Ascending aorta (tissue), 2 donors: ENCODE results near the gene H2BW1. TPM values are rescaled to one million over a fixed set of nuclear protein-coding genes. Genes with fewer than 3 reads are reported as not detected.
"Not testable (repeated sequence)": the region's sequence is repeated elsewhere in the genome, so short reads cannot be mapped to it uniquely, and the experiment has no call there.

ENCODE experiments used
- DNase-seq, 2 donors: peaks; one replicate each; pipeline ENCODE4 v3.0.0-alpha.2; 2019; ENCODE audit warnings: low spot score in 2 of 2
- H3K27ac ChIP-seq, 2 donors: fragments of 200-600 bp; sonication (generic); one replicate each; pipeline ENCODE4 v1.5.1; 2016 to 2017; ENCODE audit warnings: mild to moderate bottlenecking in 1 of 2
- H3K27me3 ChIP-seq: fragments of 200-600 bp; sonication (generic); one replicate; pipeline ENCODE4 v1.5.1; 2017
- H3K36me3 ChIP-seq, 2 donors: fragments of 200-600 bp; sonication (generic); one replicate each; pipeline ENCODE4 v1.5.1; 2016
- H3K4me1 ChIP-seq, 2 donors: fragments of 200-600 bp; sonication (generic); one replicate each; pipeline ENCODE4 v1.5.1; 2016 to 2017; ENCODE audit warnings: mild to moderate bottlenecking in 1 of 2
- H3K4me3 ChIP-seq, 2 donors: fragments of 200-600 bp; sonication (generic); one replicate each; pipeline ENCODE4 v1.5.1; 2016 to 2017; ENCODE audit warnings: mild to moderate bottlenecking in 1 of 2
- H3K9me3 ChIP-seq, 2 donors: fragments of 200-600 bp; sonication (generic); one replicate each; pipeline ENCODE4 v1.5.1; 2016
- CTCF ChIP-seq, 3 experiments: fragments of 200-600 bp in 2 of 3; fragments of 450-650 bp in 1 of 3; sonication (generic) in 2 of 3; IDR thresholded peaks; one replicate each; pipeline ENCODE4 v1.5.1; 2016 to 2019; ENCODE audit warnings: antibody characterized with exemption in 3 of 3, mild to moderate bottlenecking in 1 of 3, moderate library complexity in 1 of 3
- intact Hi-C: fragments of 100-400 bp; cut with DNase I; formaldehyde crosslinking; loops from one replicate; pipeline ENCODE4 v1.15.1; 2023
- total RNA-seq: library from RNA; depleted of rRNA; stranded (reverse); fragments of >200 nt; gene quantifications from one replicate; pipeline ENCODE4 v1.1.0, GENCODE V29; 2016

Gene H2BW1
- total RNA-seq, 1 donor from 2014 or later, result not detected

- no peak within 1 kb of the TSS for H3K27ac ChIP-seq
- DNase-seq, result no peak
- no peaks in the 10 kb centered on the region for H3K9me3 ChIP-seq
- H3K27me3 ChIP-seq, result no peaks in the 10 kb centered on the region
- no peak within 1 kb of the TSS for H3K4me3 ChIP-seq
- intact Hi-C loops, result no loop called here
- no peak for TF ChIP-seq CTCF (IDR thresholded peaks at IDR 0.05)
- no peaks in the 10 kb centered on the region for H3K36me3 ChIP-seq
- H3K4me1 ChIP-seq, result no peaks in the 10 kb centered on the region
Observed at GRCh38 chrX:104039689-104040505, 26.4 kb upstream of the H2BW1 start, which contains the start of gene H2BW2. TSS of gene H2BW2 (plus strand) at chrX:104039956. CDS start at chrX:104039995, 39 bp downstream.

GRCh38 chrX:104018126-104018525 lies 4.6 kb upstream of the H2BW1 start:
- intact Hi-C loops, result no loop called here
- Histone ChIP-seq H3K4me3 (no peak overlapping the region), H3K27me3 (no peaks in the 10 kb centered on the region), H3K36me3 (no peaks in the 10 kb centered on the region), H3K9me3 (no peaks in the 10 kb centered on the region), H3K27ac (no peak overlapping the region), H3K4me1 (no peaks in the 10 kb centered on the region)
- no peak for DNase-seq
- TF ChIP-seq CTCF (IDR thresholded peaks at IDR 0.05), result no peak

GRCh38 chrX:104015576-104015975 lies 2.1 kb upstream of the H2BW1 start:
- H3K27me3 ChIP-seq, intact Hi-C loops, H3K4me1 ChIP-seq, DNase-seq, H3K4me3 ChIP-seq, H3K9me3 ChIP-seq, H3K27ac ChIP-seq, H3K36me3 ChIP-seq: not testable (repeated sequence)

DNA sequence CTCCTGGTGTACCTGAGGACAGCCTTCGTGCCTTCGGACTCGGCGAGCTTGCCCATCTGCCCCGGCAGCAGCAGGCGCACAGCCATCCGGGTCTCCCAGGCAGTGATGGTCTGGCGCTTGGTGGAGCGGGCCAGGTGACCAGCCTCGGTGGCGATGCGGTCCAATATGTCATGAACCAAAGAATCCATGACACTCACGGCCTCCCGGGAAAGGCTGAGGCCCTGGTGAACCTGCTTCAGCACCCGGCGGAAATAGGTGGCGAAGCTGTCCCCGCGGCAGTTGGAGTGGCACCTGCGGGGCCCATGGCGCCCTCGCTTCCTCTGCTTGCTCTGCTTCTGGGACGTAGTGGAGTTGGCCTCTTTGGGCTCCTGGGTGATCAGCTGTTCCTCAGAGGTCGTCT lies 350 bp downstream of the H2BW1 start:
- no peaks in the 10 kb centered on the region for H3K36me3 ChIP-seq
- TF ChIP-seq CTCF (IDR thresholded peaks at IDR 0.05), result no peak
- no peak overlapping the region for H3K4me3 ChIP-seq
- intact Hi-C loops, result no loop called here
- H3K27me3 ChIP-seq, result no peaks in the 10 kb centered on the region
- H3K9me3 ChIP-seq, result no peaks in the 10 kb centered on the region
- no peaks in the 10 kb centered on the region for H3K4me1 ChIP-seq
- no peak overlapping the region for H3K27ac ChIP-seq
- no peak for DNase-seq

DNA sequence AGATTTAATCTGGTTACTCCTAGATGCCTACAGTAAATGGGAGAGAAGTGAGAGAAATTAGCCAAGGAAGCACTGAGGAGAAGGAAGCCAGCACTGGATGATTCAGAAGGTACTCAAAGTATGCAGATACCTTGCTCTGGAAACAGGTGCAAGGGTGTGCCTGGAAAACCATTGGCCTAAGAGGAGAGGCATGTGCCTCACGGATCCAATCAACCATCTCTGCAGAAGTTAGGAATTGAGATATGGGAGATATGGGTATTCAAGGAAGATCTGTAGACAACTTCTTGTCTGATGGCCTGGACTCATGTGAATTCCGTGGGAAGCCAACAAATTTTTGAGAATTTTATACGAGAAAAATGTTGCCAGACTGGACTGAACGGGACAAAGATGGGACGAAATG lies 4.7 kb downstream of the H2BW1 start:
- no peaks in the 10 kb centered on the region for H3K9me3 ChIP-seq
- no peak for DNase-seq
- intact Hi-C loops, result no loop called here
- TF ChIP-seq CTCF (IDR thresholded peaks at IDR 0.05), result no peak
- no peaks in the 10 kb centered on the region for H3K4me1 ChIP-seq
- H3K27ac ChIP-seq, result no peak overlapping the region
- no peaks in the 10 kb centered on the region for H3K36me3 ChIP-seq
- H3K4me3 ChIP-seq, result no peak overlapping the region
- H3K27me3 ChIP-seq, result no peaks in the 10 kb centered on the region

DNA sequence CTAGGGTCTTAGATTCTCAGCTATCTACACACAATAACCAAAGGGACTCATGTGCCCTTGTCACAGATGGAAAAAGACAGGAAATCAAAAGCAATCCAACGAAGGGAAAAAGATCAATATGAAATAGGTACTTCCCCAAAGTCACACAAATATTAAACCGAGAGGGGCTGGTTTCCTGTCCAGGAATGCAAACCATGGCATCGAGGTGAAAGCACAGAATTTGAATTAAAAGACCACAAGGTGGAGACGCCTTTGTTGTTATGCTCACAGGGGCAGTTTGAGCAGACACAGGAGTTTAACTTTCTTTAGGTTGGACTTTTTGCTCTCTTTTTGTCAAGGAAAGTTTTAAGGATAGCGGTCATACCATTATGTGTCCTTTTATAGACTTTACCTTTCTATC lies 14.3 kb downstream of the H2BW1 start:
- intact Hi-C loops, result no loop called here
- no peaks in the 10 kb centered on the region for H3K27me3 ChIP-seq

DNA sequence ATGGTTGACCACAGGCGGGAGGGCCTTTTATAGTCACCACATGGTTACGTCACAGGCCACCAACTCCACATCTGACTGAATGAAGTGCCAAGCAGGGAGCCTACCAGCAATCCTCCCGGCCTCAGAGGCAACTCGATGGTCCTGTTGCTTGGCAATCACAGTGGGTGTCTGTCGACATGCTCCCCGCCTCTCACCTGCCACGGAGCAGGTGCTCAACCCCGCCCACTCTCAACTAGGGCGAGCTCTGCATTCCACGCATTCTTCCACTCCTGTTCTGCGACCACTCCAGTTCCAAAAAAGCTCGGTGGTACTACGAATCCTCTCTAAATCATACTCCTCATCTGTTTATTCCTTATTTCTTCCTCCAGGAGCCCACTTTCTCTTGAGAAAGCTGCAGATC lies 30.0 kb downstream of the H2BW1 start:
- H3K27ac ChIP-seq, H3K27me3 ChIP-seq, H3K36me3 ChIP-seq, H3K9me3 ChIP-seq, intact Hi-C loops, H3K4me3 ChIP-seq, DNase-seq, H3K4me1 ChIP-seq: not testable (repeated sequence)

More for the DNA sequence above, 14.3 kb downstream of the H2BW1 start:
- no peak for DNase-seq
- Histone ChIP-seq H3K27ac (no peak overlapping the region), H3K36me3 (no peaks in the 10 kb centered on the region), H3K9me3 (no peaks in the 10 kb centered on the region), H3K4me3 (no peak overlapping the region), H3K4me1 (peaks cover 0 to 17% of the 10 kb centered on the region in 2 donors)
- TF ChIP-seq CTCF (IDR thresholded peaks at IDR 0.05), result no peak

DNA sequence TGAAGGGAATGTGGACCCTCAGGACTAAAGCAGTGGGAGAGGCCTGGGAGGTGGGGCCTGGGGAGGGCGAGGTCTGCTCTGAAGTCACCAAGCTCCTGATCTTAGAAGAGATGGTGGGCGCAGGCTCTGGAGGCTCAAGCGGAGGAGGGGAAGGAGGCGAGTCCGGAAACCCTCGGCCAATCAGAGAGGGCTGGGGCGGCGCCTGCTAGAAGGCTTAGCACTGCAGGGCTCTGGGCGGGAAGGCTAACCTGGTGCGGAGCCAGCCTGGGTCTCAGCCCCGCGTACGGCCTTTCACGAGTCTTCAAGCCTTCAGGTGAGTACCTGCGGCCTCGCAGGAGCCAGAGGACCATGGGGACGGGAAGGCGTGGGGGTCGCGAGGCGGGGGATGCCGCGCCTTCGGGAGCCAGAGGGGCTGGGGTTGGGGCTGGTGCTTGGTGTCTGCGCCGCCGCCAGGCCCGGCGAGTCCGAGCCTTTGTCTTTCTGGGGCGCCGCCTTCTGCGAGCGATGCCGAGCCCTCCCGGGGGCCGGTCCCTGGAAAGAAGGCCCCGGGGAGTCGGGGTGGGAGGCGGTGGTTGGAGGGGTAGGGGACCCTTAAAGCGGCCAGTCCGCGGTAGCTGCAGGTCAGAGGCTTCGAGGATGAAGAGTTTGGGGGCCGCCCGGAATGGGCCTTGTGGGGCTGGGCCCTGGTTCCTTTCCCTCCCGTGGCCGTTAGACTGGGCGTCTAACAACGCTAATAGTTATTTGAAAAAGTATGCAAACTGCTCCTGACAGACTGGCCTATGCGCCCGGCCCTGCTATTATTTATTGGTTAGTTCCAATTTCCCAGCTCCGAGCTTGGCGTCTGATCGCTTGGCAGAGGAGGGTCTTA lies 50.9 kb downstream of the H2BW1 start, which contains the start of gene TMSB15B:
Gene TMSB15B, plus strand, starts transcription at position 217 of the 868 bp plus-strand sequence.
- H3K9me3 ChIP-seq, H3K4me3 ChIP-seq, DNase-seq, intact Hi-C loops, H3K36me3 ChIP-seq, H3K27me3 ChIP-seq, H3K27ac ChIP-seq, H3K4me1 ChIP-seq: not testable (repeated sequence)
